Epithelial cell of esophagus (primary cell): ENCODE results near the gene APC2.
"Not testable (repeated sequence)": the region's sequence is repeated elsewhere in the genome, so short reads cannot be mapped to it uniquely, and the experiment has no call there.

Experiments
- DNase-seq: peaks from one replicate; pipeline ENCODE4 v3.0.0; 2010; ENCODE audit warnings: low read depth
- H3K4me3 ChIP-seq: 2 replicates; pipeline ENCODE4 v1.5.1; 2011; ENCODE audit warnings: mild to moderate bottlenecking, low read length, control low read depth
- TF ChIP-seq, protein P1 (sequence below): IDR thresholded peaks from 2 replicates; pipeline ENCODE4 v1.5.1; 2011; ENCODE audit warnings: low read depth, mild to moderate bottlenecking, low read length, control low read depth, inconsistent platforms; ENCODE audit not compliant: insufficient read depth; ENCODE audit errors: missing control alignments

Gene APC2

DNA sequence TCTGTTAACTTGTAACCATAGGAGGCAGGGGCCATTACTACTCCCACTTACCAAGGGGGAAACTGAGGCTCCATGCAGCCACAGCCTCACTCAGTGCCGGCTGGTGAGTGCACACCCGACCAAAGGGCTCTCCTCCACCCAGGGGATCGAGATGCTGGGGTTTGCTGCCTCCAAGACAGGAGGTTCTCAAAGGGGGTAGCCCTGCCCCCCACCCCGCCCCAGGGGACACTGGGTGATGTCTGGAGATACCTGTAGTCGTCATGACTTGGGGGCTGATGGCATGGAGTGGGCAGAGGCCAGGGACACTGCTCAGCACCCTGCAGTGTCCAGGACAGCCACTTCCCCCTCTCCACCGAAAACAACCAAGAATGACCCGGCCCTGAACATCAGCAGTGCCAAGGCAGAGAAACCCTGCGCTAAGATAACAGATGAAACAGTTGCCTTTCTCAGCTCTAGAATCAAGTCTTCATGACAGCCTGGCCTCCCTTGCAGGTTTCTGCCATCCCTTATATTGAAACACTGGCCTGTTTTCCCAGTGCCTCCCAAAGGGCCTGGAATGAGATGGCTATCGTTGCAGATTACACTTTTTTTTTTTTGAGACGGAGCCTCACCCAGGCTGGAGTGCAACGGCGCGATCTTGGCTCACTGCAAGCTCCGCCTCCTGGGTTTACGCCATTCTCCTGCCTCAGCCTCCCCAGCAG, 44.3 kb downstream of the APC2 start:
- no peak overlapping the region for H3K4me3 ChIP-seq
- DNase-seq = no peak
- TF ChIP-seq, protein P1, sequence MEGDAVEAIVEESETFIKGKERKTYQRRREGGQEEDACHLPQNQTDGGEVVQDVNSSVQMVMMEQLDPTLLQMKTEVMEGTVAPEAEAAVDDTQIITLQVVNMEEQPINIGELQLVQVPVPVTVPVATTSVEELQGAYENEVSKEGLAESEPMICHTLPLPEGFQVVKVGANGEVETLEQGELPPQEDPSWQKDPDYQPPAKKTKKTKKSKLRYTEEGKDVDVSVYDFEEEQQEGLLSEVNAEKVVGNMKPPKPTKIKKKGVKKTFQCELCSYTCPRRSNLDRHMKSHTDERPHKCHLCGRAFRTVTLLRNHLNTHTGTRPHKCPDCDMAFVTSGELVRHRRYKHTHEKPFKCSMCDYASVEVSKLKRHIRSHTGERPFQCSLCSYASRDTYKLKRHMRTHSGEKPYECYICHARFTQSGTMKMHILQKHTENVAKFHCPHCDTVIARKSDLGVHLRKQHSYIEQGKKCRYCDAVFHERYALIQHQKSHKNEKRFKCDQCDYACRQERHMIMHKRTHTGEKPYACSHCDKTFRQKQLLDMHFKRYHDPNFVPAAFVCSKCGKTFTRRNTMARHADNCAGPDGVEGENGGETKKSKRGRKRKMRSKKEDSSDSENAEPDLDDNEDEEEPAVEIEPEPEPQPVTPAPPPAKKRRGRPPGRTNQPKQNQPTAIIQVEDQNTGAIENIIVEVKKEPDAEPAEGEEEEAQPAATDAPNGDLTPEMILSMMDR = no peak

DNA sequence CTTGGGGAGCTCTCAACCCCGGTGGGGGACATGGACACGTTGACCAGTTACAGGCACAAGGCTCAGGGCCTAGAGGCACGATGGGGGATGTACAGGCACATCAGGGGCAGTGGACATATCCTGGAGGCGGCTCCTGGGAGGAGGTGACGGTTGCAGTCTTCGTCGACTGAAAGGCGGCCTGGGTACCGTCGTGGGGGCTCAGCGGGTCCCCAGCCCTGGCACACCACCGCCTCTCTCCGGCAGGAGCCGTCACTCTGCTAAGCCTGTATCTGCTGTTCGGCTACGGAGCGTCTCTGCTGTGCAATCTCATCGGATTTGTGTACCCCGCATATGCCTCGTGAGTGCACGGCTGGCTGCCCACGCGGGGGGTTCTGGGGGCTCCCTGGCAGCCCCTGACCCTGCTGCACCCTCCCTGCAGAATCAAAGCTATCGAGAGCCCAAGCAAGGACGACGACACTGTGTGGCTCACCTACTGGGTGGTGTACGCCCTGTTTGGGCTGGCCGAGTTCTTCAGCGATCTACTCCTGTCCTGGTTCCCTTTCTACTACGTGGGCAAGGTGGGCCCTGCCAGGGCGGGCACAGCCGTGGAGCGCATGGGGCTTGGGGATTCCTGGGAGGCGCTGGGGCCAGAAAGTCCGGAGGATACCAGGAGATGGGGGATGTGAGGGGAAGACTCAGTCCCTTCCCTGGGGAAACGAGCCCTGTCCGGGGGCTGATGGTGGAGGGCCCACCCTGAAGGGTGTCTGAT, 45.3 kb downstream of the APC2 start:
- DNase-seq = no peak
- no peak overlapping the region for H3K4me3 ChIP-seq
- TF ChIP-seq, protein P1 = no peak

DNA sequence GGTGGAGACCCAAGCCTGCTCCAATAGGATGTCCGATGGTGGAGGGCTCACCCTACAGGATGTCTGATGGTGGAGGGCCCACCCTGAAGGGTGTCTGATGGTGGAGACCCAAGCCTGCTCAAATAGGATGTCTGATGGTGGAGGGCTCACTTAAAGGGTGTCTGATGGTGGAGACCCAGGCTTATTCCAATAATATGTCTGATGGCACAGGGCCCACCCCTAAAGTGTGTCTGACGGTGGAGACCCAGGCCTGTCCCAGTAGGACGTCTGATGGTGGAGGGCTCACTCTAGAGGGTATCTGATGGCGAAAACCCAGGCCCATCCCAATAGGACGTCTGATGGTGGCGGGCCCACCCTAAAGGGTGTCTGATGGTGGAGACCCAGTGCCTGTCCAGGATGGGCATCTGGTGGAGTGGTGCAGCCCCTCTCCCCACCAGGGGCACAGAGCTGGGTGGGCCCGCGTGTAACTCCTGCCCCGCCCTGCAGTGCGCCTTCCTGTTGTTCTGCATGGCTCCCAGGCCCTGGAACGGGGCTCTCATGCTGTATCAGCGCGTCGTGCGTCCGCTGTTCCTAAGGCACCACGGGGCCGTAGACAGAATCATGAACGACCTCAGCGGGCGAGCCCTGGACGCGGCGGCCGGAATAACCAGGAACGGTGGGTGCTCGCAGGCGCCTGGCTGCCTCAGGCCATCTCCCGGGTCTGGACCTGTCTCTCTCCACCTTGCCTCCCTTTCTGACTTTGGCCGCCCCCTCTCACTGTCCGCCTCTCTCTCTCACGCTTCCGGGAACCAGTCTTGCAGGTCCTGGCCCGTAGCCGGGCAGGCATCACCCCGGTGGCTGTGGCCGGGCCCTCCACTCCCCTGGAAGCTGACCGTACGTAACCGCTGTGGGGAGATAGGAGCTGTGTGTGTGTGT, 46.1 kb downstream of the APC2 start:
- TF ChIP-seq, protein P1 = no peak
- no peak overlapping the region for H3K4me3 ChIP-seq
- DNase-seq = peak; percentile 48

DNA sequence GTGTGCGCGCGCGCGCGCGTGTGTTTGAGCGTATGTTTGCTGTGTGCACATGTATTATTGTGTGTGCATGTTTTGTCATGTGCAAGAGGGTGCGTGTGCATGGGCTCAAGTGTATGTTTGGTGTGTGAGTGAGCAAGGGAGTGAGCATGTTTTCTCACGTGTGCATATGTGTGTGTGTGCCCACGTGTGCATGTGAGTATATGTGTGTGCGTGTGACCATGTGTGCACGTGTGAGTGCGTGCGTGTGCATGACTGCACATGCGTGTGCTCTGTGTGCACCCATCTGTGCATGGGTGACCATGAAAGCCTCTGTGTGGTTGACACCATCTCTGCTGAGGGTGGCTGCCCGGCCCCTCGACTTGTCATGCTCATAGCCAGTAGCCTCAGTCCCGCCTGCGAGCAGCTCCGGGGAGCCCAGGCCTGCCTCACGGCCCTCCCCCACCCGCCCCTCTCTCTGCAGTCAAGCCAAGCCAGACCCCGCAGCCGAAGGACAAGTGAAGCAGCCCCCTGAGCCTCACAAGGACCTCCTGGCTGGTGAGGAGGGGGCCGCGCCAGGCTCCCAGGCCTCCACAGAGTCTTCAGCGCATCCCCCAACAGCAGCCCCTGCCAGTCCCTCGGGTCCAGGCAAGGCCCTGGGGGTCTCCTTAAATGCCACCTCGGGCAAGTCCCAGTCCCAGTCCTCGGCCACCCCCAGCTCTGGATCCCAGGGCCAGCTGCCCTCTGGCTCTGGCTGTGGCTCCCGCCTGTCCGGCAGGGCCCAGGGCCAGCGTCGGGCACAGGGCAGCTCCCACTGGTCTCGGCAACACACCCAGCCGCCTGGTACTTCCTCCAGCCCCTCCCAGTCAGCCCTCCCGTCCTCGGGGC, 47.0 kb downstream of the APC2 start:
- no peak for DNase-seq
- TF ChIP-seq, protein P1 = no peak
- H3K4me3 ChIP-seq = no peak overlapping the region

DNA sequence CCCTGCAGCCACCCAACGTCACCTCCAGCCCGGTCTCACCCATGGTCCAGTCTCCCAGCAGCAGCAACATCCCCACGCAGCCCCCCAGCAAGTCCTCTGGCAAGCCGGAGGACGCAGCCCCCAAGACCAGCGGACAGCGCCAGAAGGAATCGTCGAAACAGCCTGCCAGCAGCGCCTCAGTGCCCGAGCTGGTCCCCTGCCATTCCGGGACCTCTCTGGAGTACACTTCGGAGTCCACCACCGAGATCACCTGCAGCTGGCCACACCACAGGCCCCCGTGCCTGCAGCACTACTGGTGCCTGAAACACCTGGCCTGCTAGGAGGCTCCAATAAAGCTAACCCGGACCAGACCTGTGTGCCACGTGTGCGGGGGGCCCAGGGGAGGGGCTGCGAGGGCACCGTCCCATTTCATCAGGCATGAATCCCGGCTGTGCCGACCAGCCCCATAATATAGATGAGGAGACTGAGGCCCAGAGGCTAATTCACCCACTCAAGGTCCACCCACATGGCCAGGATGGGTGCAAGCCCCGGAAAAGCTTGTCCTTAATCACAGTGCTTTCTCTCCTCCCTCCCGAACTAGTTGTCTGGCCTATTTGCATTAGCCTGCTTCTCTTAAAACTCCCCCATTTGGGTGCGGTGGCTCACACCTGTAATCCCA, 47.8 kb downstream of the APC2 start:
- TF ChIP-seq, protein P1 = no peak
- no peak for DNase-seq
- no peak overlapping the region for H3K4me3 ChIP-seq

DNA sequence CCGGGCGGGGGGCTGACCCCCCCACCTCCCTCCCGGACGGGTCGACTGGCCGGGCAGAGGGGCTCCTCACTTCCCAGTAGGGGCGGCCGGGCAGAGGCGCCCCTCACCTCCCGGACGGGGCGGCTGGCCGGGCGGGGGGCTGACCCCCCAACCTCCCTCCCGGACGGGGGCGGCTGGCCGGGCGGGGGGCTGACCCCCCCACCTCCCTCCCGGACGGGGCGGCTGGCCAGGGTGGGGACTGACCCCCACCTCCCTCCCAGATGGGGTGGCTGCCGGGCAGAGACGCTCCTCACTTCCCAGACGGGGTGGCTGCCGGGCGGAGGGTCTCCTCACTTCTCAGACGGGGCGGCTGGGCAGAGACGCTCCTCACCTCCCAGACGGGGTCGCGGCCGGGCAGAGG, 49.3 kb downstream of the APC2 start:
- not testable (repeated sequence) for DNase-seq, H3K4me3 ChIP-seq
